SK-N-MC (cell line): ENCODE results near the gene KRT14.

Experiments
- EZH2 ChIP-seq: fragments of 200-600 bp; sonication (generic); IDR thresholded peaks from one replicate; pipeline ENCODE4 v1.6.1; 2017; ENCODE audit warnings: antibody characterized with exemption
- POLR2AphosphoS5 ChIP-seq: IDR thresholded peaks from 2 replicates; pipeline ENCODE4 v1.6.1; 2012; ENCODE audit warnings: mild to moderate bottlenecking, low read depth, low read length, borderline replicate concordance

DNA sequence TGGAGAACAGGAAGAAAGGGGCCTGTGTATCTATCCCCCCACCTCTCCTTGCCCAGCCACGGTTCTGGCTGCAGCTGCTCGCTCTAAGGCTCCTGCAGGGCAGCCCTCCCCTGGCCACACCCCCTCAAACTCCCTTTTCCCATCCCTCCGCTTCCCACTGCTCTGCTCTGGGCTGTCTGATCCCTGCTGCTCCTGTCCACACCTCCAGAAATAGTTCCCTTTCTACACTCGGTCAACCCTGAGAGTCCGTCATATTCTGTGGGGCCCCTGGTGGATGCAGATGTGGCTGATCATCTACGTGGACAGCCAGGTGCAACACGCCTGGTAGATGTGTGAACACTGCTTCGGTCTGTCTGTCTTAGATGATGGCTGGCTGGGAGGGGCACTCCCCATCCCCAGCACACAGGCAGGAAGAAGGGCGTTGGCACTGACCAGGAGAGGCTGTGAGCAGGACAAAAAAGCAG is 39.3 kb downstream of the KRT14 start:
- TF ChIP-seq EZH2: no peak
- no peak for TF ChIP-seq POLR2AphosphoS5
